ENCODE results near the gene DSCAM.

DNA sequence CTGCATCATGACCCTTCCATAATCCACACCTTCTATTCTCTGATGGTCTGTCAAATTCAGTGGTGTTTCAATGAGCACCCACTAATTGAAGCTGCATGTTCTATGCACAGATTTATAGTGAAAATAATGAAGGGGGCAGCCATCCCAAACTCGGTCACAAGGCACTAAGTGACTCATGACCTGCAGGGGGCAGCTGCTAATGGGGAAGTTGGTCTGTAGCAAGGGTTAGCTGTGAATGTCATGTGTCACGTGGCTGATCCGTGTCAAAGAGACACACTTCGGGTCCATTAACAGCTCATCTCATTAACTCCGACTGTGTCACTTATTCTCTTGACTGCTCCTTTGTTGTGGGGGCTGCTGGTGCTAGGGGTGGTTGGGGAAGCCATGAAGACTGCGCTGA is 673.1 kb downstream of the DSCAM start:
- TF ChIP-seq POLR2AphosphoS5 (IDR thresholded peaks at IDR 0.05), result no peak
- TF ChIP-seq, protein P1, sequence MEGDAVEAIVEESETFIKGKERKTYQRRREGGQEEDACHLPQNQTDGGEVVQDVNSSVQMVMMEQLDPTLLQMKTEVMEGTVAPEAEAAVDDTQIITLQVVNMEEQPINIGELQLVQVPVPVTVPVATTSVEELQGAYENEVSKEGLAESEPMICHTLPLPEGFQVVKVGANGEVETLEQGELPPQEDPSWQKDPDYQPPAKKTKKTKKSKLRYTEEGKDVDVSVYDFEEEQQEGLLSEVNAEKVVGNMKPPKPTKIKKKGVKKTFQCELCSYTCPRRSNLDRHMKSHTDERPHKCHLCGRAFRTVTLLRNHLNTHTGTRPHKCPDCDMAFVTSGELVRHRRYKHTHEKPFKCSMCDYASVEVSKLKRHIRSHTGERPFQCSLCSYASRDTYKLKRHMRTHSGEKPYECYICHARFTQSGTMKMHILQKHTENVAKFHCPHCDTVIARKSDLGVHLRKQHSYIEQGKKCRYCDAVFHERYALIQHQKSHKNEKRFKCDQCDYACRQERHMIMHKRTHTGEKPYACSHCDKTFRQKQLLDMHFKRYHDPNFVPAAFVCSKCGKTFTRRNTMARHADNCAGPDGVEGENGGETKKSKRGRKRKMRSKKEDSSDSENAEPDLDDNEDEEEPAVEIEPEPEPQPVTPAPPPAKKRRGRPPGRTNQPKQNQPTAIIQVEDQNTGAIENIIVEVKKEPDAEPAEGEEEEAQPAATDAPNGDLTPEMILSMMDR (IDR thresholded peaks at IDR 0.05 in 8 of 11, conservative IDR thresholded peaks at IDR 0.05 in 3 of 11), result no peak

Measured in spleen (tissue), 7 donors.